ENCODE measurements around the gene FAM136A. TPM values are rescaled to one million over a fixed set of nuclear protein-coding genes. Genes with fewer than 3 reads are reported as not detected.
A peak's percentile ranks its signal among the peaks of the same experiment; 100 is the strongest.
"Not testable (repeated sequence)": the region's sequence is repeated elsewhere in the genome, so short reads cannot be mapped to it uniquely, and the experiment has no call there.

The FAM136A gene
- total RNA-seq, 1 experiment from 2014 or later = 39.3 TPM

- Histone ChIP-seq H3K9me2 (ENCODE audit: insufficient read depth) (no peaks in the 10 kb centered on the region), H3K36me3 (ENCODE audit: low read depth) (peaks cover 8% of the 10 kb centered on the region; the same call in 1 of the 2 replicates), H3K9me3 (ENCODE audit: insufficient read depth, low read depth) (no peaks in the 10 kb centered on the region), H3K27ac (no peak overlapping the region), H3K27me3 (ENCODE audit: insufficient read depth, low read depth) (no peaks in the 10 kb centered on the region), H3K79me2 (ENCODE audit: low read depth) (peaks cover 19% of the 10 kb centered on the region), H3F3A (ENCODE audit: insufficient read depth, low read depth) (peaks cover 11% of the 10 kb centered on the region; the same call in 1 of the 2 replicates), H4K20me1 (ENCODE audit: insufficient read depth) (0 out of 2 replicates have a peak, but pooled peaks cover 4% of the 10 kb centered on the region), H2AFZ (no peak overlapping the region), H3K4me1 (replicated peaks; ENCODE audit: insufficient read depth) (no peaks in the 10 kb centered on the region; the same call in 1 of the 2 replicates), H3K4me2 (no peak overlapping the region), H3K4me3 (no peak overlapping the region)
- CTCF ChIA-PET = interaction anchor here (0.6 to 4.1 kb wide), 3 partner anchors 342 to 1206 kb away, joined by 3 to 39 read pairs (median 3); partner anchors contain the start of gene MXD1
- no TSS peak for BruUV-seq (replicated peaks)
- POLR2A ChIA-PET (ENCODE audit: unreplicated experiment) = interaction anchor here (0.7 kb wide), 1 partner anchor 390 kb away, joined by 3 read pairs; no protein-coding TSS in a partner anchor
- intact Hi-C loops (cut with micrococcal nuclease; ENCODE audit: unreplicated experiment) = loop anchor here (2.0 to 5.0 kb wide), 4 partner anchors 249 to 644 kb away; partner anchors contain the start of gene TGFA
- DNase-seq = no peak
- TF ChIP-seq CTCF (conservative IDR thresholded peaks at IDR 0.05) = no peak
- TF ChIP-seq EZH2 (IDR thresholded peaks at IDR 0.05; ENCODE audit: low read depth) = no peak
Measured at GRCh38 chr2:70303186-70303585, 1.3 kb upstream of the FAM136A start.

- not testable (repeated sequence) for H2AFZ ChIP-seq; H3K27ac ChIP-seq; H3K9me3 ChIP-seq (ENCODE audit: insufficient read depth, low read depth); H3K27me3 ChIP-seq (ENCODE audit: insufficient read depth, low read depth); H3K4me1 ChIP-seq (replicated peaks; ENCODE audit: insufficient read depth); DNase-seq; H3K9me2 ChIP-seq (ENCODE audit: insufficient read depth); BruUV-seq (replicated peaks); H3K36me3 ChIP-seq (ENCODE audit: low read depth); H4K20me1 ChIP-seq (ENCODE audit: insufficient read depth)
- H3K79me2 ChIP-seq (ENCODE audit: low read depth) = peaks cover 19% of the 10 kb centered on the region
- intact Hi-C loops (cut with micrococcal nuclease; ENCODE audit: unreplicated experiment) = loop anchor here (2.0 to 5.0 kb wide), 4 partner anchors 250 to 645 kb away; partner anchors contain the start of gene TGFA
- ChIA-PET CTCF (interaction anchor here (0.6 to 4.1 kb wide), 5 partner anchors 9 to 655 kb away, joined by 3 to 39 read pairs (median 4); partner anchors contain the start of gene SNRPG), POLR2A (ENCODE audit: unreplicated experiment) (interaction anchor here (0.6 kb wide), 2 partner anchors 314 to 331 kb away, joined by 4 to 9 read pairs; no protein-coding TSS in a partner anchor)
- peak overlapping the region; percentile 81; the same call in 1 of the 2 replicates for H3K4me3 ChIP-seq
- peaks cover 11% of the 10 kb centered on the region; the same call in 1 of the 2 replicates for H3F3A ChIP-seq (ENCODE audit: insufficient read depth, low read depth)
- H3K4me2 ChIP-seq = peak overlapping the region; percentile 90; the same call in 1 of the 2 replicates
Measured at GRCh38 chr2:70302195-70302546, 304 bp upstream of the FAM136A start.

- no peak for TF ChIP-seq CTCF (conservative IDR thresholded peaks at IDR 0.05)
- intact Hi-C loops (cut with micrococcal nuclease; ENCODE audit: unreplicated experiment) = loop anchor here (5.0 kb wide), 3 partner anchors 251 to 646 kb away; partner anchors contain the start of gene TGFA
- no peak for DNase-seq
- Histone ChIP-seq H3K79me2 (ENCODE audit: low read depth) (peaks cover 19% of the 10 kb centered on the region), H3K36me3 (ENCODE audit: low read depth) (peaks cover 9% of the 10 kb centered on the region; the same call in 1 of the 2 replicates), H3K27me3 (ENCODE audit: insufficient read depth, low read depth) (no peaks in the 10 kb centered on the region), H3K27ac (peak overlapping the region; percentile 70), H3K4me3 (peak overlapping the region; percentile 81), H4K20me1 (ENCODE audit: insufficient read depth) (0 out of 2 replicates have a peak, but pooled peaks cover 4% of the 10 kb centered on the region), H3K4me1 (replicated peaks; ENCODE audit: insufficient read depth) (no peaks in the 10 kb centered on the region; the same call in 1 of the 2 replicates), H2AFZ (peak overlapping the region; percentile 96), H3K9me2 (ENCODE audit: insufficient read depth) (no peaks in the 10 kb centered on the region), H3K4me2 (peak overlapping the region; percentile 90), H3K9me3 (ENCODE audit: insufficient read depth, low read depth) (no peaks in the 10 kb centered on the region), H3F3A (ENCODE audit: insufficient read depth, low read depth) (peaks cover 18% of the 10 kb centered on the region; the same call in 1 of the 2 replicates)
- ChIA-PET CTCF (no interaction called here), POLR2A (ENCODE audit: unreplicated experiment) (no interaction called here)
- no TSS peak for BruUV-seq (replicated peaks)
Measured at GRCh38 chr2:70300771-70301343, 1.0 kb downstream of the FAM136A start.

- H3K9me2 ChIP-seq (ENCODE audit: insufficient read depth); H4K20me1 ChIP-seq (ENCODE audit: insufficient read depth); intact Hi-C loops (cut with micrococcal nuclease; ENCODE audit: unreplicated experiment); H3K4me2 ChIP-seq; H2AFZ ChIP-seq; DNase-seq; H3K27me3 ChIP-seq (ENCODE audit: insufficient read depth, low read depth); H3K27ac ChIP-seq; H3K36me3 ChIP-seq (ENCODE audit: low read depth); H3K4me3 ChIP-seq; BruUV-seq (replicated peaks); H3K9me3 ChIP-seq (ENCODE audit: insufficient read depth, low read depth): not testable (repeated sequence)
- Histone ChIP-seq H3K79me2 (ENCODE audit: low read depth) (peaks cover 25% of the 10 kb centered on the region), H3F3A (ENCODE audit: insufficient read depth, low read depth) (peaks cover 29% of the 10 kb centered on the region), H3K4me1 (replicated peaks; ENCODE audit: insufficient read depth) (peaks cover 12% of the 10 kb centered on the region; the same call in 1 of the 2 replicates)
- ChIA-PET CTCF (interaction anchor here (0.7 kb wide), 2 partner anchors 579 to 585 kb away, joined by 7 to 12 read pairs; no protein-coding TSS in a partner anchor), POLR2A (ENCODE audit: unreplicated experiment) (interaction anchor here (0.6 kb wide), 1 partner anchor 107 kb away, joined by 4 read pairs; no protein-coding TSS in a partner anchor)
Measured at GRCh38 chr2:70297828-70298227, 4.0 kb downstream of the FAM136A start.

Data from PC-9 (cell line).